ENCODE data around the gene ACADS. TPM values are rescaled to one million over a fixed set of nuclear protein-coding genes. Genes with fewer than 3 reads are reported as not detected.

ACADS gene
- total RNA-seq, 4 donors from 2014 or later: 40.8 to 85.9 (median 65.1) TPM

DNA sequence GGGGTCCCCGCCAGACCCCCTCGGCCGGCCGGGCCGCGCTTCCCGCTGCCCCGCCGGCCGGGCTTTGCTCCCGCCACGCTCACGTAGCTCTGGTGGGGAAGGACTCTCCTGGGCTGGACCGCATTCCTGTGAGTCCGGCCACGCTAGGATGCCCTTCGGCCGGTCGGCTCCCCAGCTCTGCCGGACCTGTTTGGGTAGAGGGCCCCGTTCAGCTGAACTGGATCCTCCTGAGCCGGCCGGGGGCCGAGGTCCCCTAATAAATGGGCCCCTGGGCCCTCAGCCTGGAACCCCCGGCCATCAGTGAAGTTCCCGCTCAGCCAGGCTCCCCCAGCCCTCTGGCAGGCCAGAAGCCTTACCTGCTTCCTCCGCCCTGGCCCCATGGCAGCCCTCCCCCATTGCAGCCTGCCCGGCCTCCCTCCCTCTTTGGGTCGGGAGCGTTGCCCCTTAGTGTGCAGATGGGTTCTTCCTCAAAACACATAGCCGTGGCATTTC lies 14.8 kb upstream of the ACADS start:
- Histone ChIP-seq H3K9me3 (no peaks in the 10 kb centered on the region), H3K27ac (peak overlapping the region; percentile 91 to 97 (median 94)), H3K4me3 (replicated peaks in 1 of 3) (peak overlapping the region; percentile 33 to 87 (median 85)), H3K36me3 (peaks cover 10 to 16% of the 10 kb centered on the region in 2 donors), H3K4me1 (peaks cover 24 to 29% of the 10 kb centered on the region in 2 donors), H3K27me3 (no peaks in the 10 kb centered on the region)
- peak in 1 of 2 donors; percentile 59 for TF ChIP-seq POLR2A (IDR thresholded peaks at IDR 0.05)
- TF ChIP-seq, protein P1, sequence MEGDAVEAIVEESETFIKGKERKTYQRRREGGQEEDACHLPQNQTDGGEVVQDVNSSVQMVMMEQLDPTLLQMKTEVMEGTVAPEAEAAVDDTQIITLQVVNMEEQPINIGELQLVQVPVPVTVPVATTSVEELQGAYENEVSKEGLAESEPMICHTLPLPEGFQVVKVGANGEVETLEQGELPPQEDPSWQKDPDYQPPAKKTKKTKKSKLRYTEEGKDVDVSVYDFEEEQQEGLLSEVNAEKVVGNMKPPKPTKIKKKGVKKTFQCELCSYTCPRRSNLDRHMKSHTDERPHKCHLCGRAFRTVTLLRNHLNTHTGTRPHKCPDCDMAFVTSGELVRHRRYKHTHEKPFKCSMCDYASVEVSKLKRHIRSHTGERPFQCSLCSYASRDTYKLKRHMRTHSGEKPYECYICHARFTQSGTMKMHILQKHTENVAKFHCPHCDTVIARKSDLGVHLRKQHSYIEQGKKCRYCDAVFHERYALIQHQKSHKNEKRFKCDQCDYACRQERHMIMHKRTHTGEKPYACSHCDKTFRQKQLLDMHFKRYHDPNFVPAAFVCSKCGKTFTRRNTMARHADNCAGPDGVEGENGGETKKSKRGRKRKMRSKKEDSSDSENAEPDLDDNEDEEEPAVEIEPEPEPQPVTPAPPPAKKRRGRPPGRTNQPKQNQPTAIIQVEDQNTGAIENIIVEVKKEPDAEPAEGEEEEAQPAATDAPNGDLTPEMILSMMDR (IDR thresholded peaks at IDR 0.05): no peak
- WGBS, 2 donors: 0% methylated on average over 5 to 6 of the region's 31 CpGs
- intact Hi-C loops (cut with DNase I): loop anchor here (2.0 kb wide), 2 partner anchors 24 to 62 kb away; partner anchors contain the start of gene MLEC
- DNase-seq: peak; percentile 71 to 81

DNA sequence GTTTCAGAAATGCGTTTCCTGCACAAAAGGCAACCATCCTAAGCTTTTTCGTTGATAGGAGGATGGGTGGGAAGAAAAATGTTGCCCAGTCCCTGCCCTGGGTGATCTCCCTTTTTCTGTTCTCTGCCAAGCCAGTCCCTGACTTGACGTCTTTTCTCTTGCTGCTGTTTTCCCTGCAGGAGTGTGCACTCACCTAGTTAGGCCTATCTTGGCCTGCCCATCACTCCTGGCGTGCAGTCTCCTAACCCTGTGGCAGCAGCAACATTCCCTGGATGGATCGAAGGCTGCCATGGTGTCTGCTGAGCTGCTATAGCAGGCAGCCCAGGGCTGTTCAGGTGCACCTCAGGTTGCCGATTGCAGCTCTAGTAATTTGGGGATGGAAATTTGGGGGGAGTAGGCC lies 14.2 kb upstream of the ACADS start:
- Histone ChIP-seq H3K4me3 (replicated peaks in 1 of 3) (peak overlapping the region; percentile 33 to 87 (median 85)), H3K36me3 (peaks cover 15 to 21% of the 10 kb centered on the region in 2 donors), H3K4me1 (peaks cover 24 to 28% of the 10 kb centered on the region in 2 donors), H3K27me3 (no peaks in the 10 kb centered on the region), H3K9me3 (no peaks in the 10 kb centered on the region), H3K27ac (peak overlapping the region in 2 of 3 donors; percentile 94 to 97)
- intact Hi-C loops (cut with DNase I): loop anchor here (2.0 kb wide), 2 partner anchors 25 to 63 kb away; partner anchors contain the start of gene MLEC
- WGBS, 2 donors: 24 to 34% methylated on average over 6 of the region's 6 CpGs
- peak in 1 of 2 donors; percentile 32 for DNase-seq
- TF ChIP-seq, protein P1 (IDR thresholded peaks at IDR 0.05): no peak
- TF ChIP-seq POLR2A (IDR thresholded peaks at IDR 0.05): no peak

DNA sequence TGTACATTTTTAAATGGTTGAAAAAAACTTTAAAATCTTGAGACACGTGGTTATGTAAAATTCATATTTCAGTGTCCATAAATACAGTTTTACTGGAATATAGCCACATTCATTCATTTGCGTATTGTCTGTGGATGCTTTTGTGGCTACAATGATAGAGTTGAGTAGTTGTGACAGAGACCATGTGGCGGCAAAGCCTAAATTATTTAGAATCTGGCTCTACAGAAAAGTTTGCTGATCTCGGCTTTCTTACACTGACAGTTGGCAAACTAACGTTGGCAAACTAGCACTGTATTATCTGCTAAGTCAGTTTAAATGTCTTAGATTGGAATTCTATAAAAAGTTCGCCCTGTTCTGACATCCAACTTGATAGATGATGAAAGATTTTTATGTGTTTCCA lies 13.0 kb upstream of the ACADS start:
- Histone ChIP-seq H3K9me3 (no peaks in the 10 kb centered on the region), H3K27ac (no peak overlapping the region), H3K27me3 (no peaks in the 10 kb centered on the region), H3K4me1 (peaks cover 24 to 28% of the 10 kb centered on the region in 2 donors), H3K4me3 (replicated peaks in 1 of 3) (no peak overlapping the region), H3K36me3 (peaks cover 27 to 33% of the 10 kb centered on the region in 2 donors)
- DNase-seq: no peak
- TF ChIP-seq, protein P1 (IDR thresholded peaks at IDR 0.05): no peak
- no peak for TF ChIP-seq POLR2A (IDR thresholded peaks at IDR 0.05)
- WGBS, 2 donors: 84% methylated on average over 6 of the region's 6 CpGs
- intact Hi-C loops (cut with DNase I): no loop called here

DNA sequence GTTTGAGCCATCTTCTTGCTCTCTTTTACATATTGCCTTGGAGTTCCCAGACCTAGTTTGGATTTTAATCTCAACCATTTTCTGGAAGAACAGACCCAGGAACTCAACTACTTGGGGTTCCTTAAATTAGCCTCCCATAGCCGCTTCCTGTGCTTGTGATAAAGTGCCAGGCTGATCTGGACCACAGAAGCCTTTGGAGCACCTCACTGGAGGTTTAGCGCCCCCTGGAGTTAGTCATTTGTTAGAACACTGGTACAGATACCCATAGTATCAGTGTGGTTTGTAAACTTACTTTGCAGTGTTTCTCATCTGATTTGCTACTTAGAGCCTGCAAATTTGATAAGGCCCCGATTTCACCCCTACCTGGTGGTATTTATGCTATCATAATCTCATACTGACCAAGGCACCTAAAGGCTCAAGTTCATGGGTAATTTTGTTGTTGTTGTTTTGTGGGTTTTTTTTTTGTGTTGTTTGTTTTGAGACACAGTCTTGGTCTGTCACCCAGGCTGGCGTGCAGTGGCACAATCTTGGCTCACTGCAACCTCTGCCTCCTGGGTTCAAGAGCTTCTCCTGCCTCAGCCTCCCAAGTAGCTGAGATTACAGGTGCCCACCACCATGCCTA lies 11.7 kb upstream of the ACADS start:
- 27 to 33% methylated on average over 4 of the region's 4 CpGs for WGBS, 2 donors
- Histone ChIP-seq H3K27me3 (no peaks in the 10 kb centered on the region), H3K4me1 (peaks cover 21 to 22% of the 10 kb centered on the region in 2 donors), H3K4me3 (replicated peaks in 1 of 3) (no peak overlapping the region), H3K36me3 (peaks cover 39 to 41% of the 10 kb centered on the region in 2 donors), H3K27ac (no peak overlapping the region), H3K9me3 (no peaks in the 10 kb centered on the region)
- TF ChIP-seq, protein P1 (IDR thresholded peaks at IDR 0.05): peak; percentile 56 to 93 (median 84)
- no peak for TF ChIP-seq POLR2A (IDR thresholded peaks at IDR 0.05)
- DNase-seq: peak; percentile 68 to 75
- intact Hi-C loops (cut with DNase I): no loop called here

DNA sequence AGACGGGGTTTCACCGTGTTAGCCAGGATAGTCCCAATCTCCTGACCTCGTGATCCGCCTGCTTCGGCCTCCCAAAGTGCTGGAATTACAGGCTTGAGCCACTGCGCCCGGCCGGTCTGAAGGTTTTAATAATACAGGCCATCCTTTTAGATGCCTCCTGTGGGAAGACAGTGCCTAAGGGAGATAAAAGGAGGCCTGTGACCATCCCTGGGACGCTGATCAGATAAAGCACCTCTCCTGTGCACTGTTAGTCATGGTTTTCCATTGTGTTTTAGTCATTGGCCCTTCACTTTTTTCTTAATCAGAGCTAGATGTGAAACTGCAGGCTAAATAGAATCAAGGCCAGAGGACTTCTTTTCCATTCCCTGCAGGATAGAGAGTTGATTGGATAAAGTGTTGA lies 7.6 kb upstream of the ACADS start:
- H3K9me3 ChIP-seq: no peaks in the 10 kb centered on the region
- intact Hi-C loops (cut with DNase I): loop anchor here (5.0 kb wide), 1 partner anchor 136 kb away; the partner anchor contains the start of gene POP5
- DNase-seq: no peak
- no peak overlapping the region for H3K4me3 ChIP-seq (replicated peaks in 1 of 3)
- peaks cover 0 to 6% of the 10 kb centered on the region in 2 donors for H3K4me1 ChIP-seq
- WGBS, 2 donors: 89 to 93% methylated on average over 2 to 9 of the region's 9 CpGs
- no peaks in the 10 kb centered on the region for H3K27me3 ChIP-seq
- peaks cover 69 to 71% of the 10 kb centered on the region in 2 donors for H3K36me3 ChIP-seq
- TF ChIP-seq, protein P1 (IDR thresholded peaks at IDR 0.05): no peak
- no peak for TF ChIP-seq POLR2A (IDR thresholded peaks at IDR 0.05)
- H3K27ac ChIP-seq: no peak overlapping the region

Measured in thyroid gland (tissue), 4 donors.